GM12873 (cell line): Measurements from ENCODE around the gene CARD18.

Source experiments
- CTCF ChIP-seq: IDR thresholded peaks from 2 replicates; pipeline ENCODE4 v1.5.1; 2012; ENCODE audit warnings: low read depth, mild to moderate bottlenecking, moderate library complexity, low read length, control low read depth; ENCODE audit not compliant: insufficient read depth; ENCODE audit errors: missing control alignments

The CARD18 gene

GRCh38 chr11:105168457-105168856 is 28.9 kb upstream of the CARD18 start:
- TF ChIP-seq CTCF, result no peak

GRCh38 chr11:105167244-105167643 is 27.7 kb upstream of the CARD18 start:
- no peak for TF ChIP-seq CTCF

- no peak for TF ChIP-seq CTCF
Observed at GRCh38 chr11:105164208-105164607, 24.6 kb upstream of the CARD18 start.

GRCh38 chr11:105162506-105162905 is 22.9 kb upstream of the CARD18 start:
- TF ChIP-seq CTCF, result no peak

GRCh38 chr11:105158436-105158835 is 18.9 kb upstream of the CARD18 start:
- no peak for TF ChIP-seq CTCF

GRCh38 chr11:105156720-105157119 is 17.2 kb upstream of the CARD18 start:
- TF ChIP-seq CTCF, result no peak

- TF ChIP-seq CTCF, result no peak
Observed at GRCh38 chr11:105156231-105156630, 16.7 kb upstream of the CARD18 start.
